GM10248 (cell line): ENCODE measurements around the gene ULBP1.
A peak's percentile ranks its signal among the peaks of the same experiment; 100 is the strongest.
"Not testable (repeated sequence)": the region's sequence is repeated elsewhere in the genome, so short reads cannot be mapped to it uniquely, and the experiment has no call there.

ENCODE experiments used
- CTCF ChIA-PET: fragments of 300-600 bp; sonication (Branson Sonifier 250); formaldehyde crosslinking; extraction: SDS; loops from one replicate; lab custom pipeline; 2021; ENCODE audit warnings: antibody characterized with exemption; lab: Yijun Ruan, JAX
- POLR2A ChIA-PET: fragments of 350-650 bp; sonication (Branson Sonifier 250); formaldehyde crosslinking; extraction: SDS; loops from one replicate; lab custom pipeline; 2020; ENCODE audit warnings: antibody characterized with exemption; lab: Yijun Ruan, JAX
- DNase-seq: peaks from one replicate; pipeline ENCODE4 v3.0.0; 2012; ENCODE audit errors: extremely low spot score
- TF ChIP-seq, protein P1 (sequence below): IDR thresholded peaks from 2 replicates; pipeline ENCODE4 v1.5.1; 2012; ENCODE audit warnings: mild to moderate bottlenecking, low read depth; ENCODE audit errors: extremely low read depth, missing control alignments, control extremely low read depth

Gene ULBP1

DNA sequence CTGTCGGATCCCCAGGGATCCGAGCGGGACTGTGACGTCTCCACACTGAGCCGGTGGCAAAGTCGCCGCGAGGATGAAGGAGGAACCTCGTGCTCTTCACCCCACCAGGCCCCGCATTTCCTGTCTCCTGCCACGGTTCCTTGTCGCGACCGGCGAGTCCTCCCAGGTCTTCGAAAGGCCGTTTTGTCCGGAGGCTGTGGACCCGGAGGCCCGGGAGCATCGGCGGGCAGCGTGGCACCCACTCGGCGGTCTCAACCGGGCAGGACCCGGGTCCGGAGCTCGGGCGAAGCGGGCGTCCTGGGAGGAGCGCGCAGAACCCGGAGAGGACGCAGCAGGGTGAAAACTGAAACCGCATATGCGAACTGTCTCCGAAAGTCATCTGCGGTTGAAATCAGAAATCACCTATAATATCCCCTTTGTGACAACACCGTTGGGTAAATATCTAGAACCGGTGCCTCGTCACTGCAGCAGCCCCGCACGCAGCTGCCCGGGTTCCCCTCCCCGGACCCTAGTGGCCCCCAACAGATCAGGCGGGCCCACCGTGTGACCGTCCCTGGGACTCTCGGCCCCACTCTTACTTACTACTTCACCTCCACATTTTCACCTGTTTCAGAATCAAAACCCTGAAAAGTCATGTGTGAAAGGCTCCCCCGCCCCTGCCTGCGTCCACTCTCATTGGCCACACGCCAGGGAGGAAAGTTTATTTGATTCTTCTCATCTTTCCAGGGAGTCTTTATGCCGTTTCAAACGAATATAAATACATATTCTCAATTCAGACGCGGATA, 25.0 kb upstream of the ULBP1 start:
- POLR2A ChIA-PET, result no interaction called here

DNA sequence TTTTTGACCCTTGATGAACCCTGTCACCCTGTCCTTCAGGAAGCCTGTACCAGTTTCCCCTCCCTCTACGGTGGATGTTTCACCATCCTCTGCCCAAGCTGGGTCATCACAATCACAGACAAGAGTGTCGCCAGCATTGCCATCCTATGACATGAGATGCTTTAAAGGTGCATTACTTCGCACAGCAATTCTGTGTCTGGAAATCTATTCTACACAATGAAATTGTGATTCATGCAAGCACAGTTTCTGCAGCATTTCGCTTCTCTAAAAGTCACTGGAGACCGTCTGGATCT, 24.4 kb upstream of the ULBP1 start:
- POLR2A ChIA-PET, result no interaction called here
- CTCF ChIA-PET, result interaction anchor here (1.2 kb wide), 1 partner anchor 78 kb away, joined by 4 read pairs; no protein-coding TSS in a partner anchor
- TF ChIP-seq, protein P1, sequence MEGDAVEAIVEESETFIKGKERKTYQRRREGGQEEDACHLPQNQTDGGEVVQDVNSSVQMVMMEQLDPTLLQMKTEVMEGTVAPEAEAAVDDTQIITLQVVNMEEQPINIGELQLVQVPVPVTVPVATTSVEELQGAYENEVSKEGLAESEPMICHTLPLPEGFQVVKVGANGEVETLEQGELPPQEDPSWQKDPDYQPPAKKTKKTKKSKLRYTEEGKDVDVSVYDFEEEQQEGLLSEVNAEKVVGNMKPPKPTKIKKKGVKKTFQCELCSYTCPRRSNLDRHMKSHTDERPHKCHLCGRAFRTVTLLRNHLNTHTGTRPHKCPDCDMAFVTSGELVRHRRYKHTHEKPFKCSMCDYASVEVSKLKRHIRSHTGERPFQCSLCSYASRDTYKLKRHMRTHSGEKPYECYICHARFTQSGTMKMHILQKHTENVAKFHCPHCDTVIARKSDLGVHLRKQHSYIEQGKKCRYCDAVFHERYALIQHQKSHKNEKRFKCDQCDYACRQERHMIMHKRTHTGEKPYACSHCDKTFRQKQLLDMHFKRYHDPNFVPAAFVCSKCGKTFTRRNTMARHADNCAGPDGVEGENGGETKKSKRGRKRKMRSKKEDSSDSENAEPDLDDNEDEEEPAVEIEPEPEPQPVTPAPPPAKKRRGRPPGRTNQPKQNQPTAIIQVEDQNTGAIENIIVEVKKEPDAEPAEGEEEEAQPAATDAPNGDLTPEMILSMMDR, result no peak

More for the DNA sequence above, 25.0 kb upstream of the ULBP1 start:
- TF ChIP-seq, protein P1, result no peak
- DNase-seq, result peak; percentile 79
- CTCF ChIA-PET, result interaction anchor here (1.2 kb wide), 1 partner anchor 78 kb away, joined by 4 read pairs; no protein-coding TSS in a partner anchor

DNA sequence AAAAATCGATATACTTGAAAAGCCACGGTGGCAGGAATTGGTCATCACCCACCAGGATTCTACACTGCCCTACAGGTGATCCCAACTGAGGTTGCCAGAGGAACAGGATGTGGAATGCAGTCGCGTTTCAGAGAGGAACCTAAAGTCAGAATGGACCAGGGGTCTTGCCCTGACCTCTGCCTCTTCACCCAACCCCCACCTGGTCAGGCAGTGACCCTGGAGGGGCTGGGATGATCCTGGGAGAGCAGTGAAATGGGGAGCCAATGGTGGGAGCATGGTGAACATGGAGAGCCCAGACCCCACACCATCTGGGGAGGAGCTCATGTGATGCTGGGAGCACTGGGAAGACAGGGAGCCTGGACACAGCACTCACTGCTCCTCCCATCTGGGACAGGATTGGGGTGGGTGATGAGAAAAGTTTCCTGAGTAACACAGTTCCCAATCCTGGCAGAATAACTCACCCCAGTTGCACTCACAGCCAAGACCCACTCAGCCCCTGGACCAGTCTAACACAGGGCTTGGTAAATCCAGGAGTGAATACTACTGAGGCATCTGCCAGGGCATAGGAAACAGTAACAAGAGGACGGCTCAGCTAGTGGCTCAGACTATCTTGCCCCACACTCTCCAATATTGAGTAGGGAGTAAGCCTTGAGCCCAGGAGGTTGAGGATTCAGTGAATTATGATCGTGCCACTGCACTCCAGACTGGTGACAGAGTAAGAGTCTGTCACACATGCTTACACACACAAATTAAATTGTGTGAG, 23.7 kb upstream of the ULBP1 start:
- TF ChIP-seq, protein P1, result no peak
- CTCF ChIA-PET, result interaction anchor here (0.8 to 1.0 kb wide), 2 partner anchors 12 to 76 kb away, joined by 3 read pairs; no protein-coding TSS in a partner anchor
- DNase-seq, result no peak
- POLR2A ChIA-PET, result no interaction called here

More for the DNA sequence above, 24.4 kb upstream of the ULBP1 start:
- DNase-seq, result no peak

DNA sequence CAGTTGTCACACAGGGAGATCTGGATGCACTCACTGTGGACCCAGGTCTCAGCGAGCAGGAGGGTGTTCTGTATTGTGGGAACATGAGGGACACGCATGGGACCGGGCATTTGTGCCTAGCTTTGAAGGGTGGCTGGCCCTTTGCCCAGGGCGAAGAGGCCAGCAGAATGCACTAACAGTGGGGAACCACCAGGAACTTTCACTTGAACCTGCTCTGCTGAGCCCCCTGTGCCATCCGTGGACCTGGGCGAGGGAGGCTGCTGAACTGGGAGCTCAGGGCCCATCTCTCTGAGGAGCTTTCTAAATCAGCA, 23.1 kb upstream of the ULBP1 start:
- no peak for DNase-seq
- POLR2A ChIA-PET, result no interaction called here
- CTCF ChIA-PET, result interaction anchor here (0.8 to 1.0 kb wide), 2 partner anchors 12 to 76 kb away, joined by 3 read pairs; no protein-coding TSS in a partner anchor
- TF ChIP-seq, protein P1, result no peak

DNA sequence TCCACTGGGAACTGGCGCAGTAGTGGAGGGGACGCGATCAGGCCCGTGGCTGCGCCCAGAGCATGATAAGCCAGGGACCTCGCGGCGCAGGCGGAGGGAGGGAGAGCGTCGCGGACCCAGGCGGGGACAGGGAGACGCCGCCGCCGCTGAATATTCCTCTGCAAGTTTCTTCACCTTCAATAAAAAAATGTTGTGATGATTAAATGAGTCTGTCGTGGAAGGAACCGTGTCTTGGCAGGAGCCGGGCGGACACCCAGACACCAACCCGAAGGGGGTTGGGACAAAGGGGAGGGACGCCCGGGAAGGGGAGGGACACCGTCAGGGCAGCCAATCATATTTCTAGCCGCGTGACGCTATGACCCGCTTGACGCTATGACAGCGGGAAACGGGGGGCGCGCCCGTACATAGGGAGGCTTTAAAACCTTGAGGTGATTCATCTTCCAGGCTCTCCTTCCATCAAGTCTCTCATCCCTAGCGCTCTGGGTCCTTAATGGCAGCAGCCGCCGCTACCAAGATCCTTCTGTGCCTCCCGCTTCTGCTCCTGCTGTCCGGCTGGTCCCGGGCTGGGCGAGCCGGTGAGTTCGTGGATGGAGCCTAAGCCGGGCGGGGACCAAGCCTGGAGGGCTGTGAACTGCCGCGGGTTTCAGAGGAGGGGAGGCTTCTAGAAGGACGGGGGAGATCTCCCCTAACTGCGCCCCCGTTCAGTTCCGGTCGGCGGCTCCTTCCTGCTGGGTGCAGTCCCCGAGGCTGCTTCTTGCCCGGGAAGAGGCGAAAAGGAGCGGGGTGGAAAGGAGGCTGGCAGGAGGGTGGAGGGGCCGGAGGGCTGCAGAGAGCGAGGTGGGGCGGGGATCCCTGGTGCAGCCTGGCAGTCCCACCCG, 21.9 kb upstream of the ULBP1 start, which contains the start of gene ULBP2:
TSS of gene ULBP2 (plus strand) at position 432 of the 878 bp plus-strand sequence. CDS start at position 491, 59 bp downstream.
- CTCF ChIA-PET, result no interaction called here

GRCh38 chr6:149942461-149942829, 21.3 kb upstream of the ULBP1 start:
- TF ChIP-seq, protein P1, result no peak
- no peak for DNase-seq
- ChIA-PET POLR2A (no interaction called here), CTCF (no interaction called here)

More for the DNA sequence above, 21.9 kb upstream of the ULBP1 start, which contains the start of gene ULBP2:
- TF ChIP-seq, protein P1, result no peak
- peak; percentile 76 for DNase-seq
- POLR2A ChIA-PET, result no interaction called here

- CTCF ChIA-PET, POLR2A ChIA-PET: not testable (repeated sequence)
Observed at GRCh38 chr6:149943321-149943720, 20.4 kb upstream of the ULBP1 start.

GRCh38 chr6:149945276-149945675, 18.5 kb upstream of the ULBP1 start:
- DNase-seq, CTCF ChIA-PET, POLR2A ChIA-PET: not testable (repeated sequence)

More at GRCh38 chr6:149943321-149943720, 20.4 kb upstream of the ULBP1 start:
- DNase-seq, result not testable (repeated sequence)

DNA sequence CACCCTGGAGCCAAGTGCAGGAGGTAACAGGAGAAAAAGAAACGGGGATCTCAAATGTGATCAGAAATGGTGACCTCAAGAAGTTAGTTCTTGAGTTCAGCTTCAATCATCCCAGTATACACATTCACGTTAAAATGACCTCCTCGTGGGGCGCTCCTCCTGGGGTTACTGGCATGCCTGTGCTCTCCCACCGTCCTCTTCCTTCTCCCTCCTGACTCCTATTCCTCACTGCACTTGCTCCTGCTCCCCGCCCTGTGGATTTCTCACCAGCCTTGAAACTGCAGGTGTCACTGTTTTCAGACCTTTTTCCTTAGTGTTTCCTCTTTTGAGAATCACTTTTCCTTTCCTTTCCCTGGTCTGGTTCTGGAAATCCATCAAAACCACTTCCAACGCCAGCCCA, 17.1 kb upstream of the ULBP1 start:
- CTCF ChIA-PET, POLR2A ChIA-PET, DNase-seq: not testable (repeated sequence)

GRCh38 chr6:149947533-149947932, 16.2 kb upstream of the ULBP1 start:
- POLR2A ChIA-PET, DNase-seq: not testable (repeated sequence)
- CTCF ChIA-PET, result interaction anchor here (1.1 to 1.8 kb wide), 2 partner anchors 12 to 69 kb away, joined by 4 to 5 read pairs; no protein-coding TSS in a partner anchor
